HG03439 (cell line): Measurements from ENCODE around the gene FYTTD1.
A peak's percentile ranks its signal among the peaks of the same experiment; 100 is the strongest.

Experiments used
- ATAC-seq: cut with Tn5 transposase; IDR thresholded peaks from one replicate; pipeline ENCODE4 v1.9.1; 2021; ENCODE audit warnings: mild to moderate bottlenecking, moderate library complexity; ENCODE audit not compliant: unreplicated experiment

Gene FYTTD1

DNA sequence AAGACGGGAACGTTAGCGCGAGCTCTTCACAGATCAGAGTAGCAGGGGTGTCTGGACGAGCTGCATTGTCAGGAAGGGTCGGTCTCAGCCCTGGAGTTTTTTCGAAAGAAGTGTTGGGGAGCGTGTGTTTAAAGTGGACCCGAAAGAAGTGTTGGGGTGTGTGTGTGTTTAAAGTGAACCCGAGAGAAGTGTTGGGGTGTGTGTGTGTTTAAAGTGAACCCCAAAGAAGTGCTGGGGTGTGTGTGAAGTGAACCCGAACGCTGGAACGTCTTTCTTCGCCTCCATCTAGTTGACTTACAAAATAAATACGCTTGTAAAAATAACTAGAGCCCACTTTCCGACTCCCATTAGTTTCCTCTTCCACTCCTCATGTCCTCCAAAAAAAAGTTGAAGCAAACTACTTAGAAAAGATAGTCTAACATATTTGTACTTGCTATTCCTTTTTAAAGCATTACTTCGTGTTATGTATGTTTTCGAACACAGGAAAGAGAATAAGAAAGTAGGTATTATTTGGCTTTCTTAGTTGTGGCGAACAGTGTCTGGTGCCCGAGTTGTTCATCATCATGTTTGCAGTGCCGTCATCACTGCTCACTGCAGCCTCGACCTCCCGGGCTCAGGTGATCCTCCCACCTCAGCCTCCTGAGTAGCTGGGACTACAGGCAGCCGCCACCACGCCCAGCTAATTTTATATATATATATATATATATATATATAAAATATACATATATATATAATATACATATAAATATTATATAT, 42.4 kb downstream of the FYTTD1 start:
- ATAC-seq = peak; percentile 25

DNA sequence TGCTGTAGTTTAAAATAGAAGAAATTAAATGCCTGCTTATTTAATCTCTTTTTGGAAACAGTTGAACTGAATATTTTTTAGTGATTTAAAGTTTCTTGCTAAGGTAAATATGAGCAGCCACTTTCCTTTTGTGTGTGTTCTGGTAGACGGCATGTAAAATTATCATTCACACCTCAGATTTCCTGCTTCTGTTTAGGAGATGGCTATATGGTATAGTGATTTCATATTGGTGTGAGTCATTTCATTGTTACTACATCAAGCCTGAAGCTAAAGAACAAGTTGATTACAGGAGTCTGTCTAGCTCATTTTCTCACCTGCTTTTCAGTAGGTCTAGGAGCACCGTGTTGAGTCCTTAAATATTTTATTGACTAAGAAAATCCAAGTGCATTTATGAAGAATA, 43.6 kb downstream of the FYTTD1 start:
- ATAC-seq = no peak

DNA sequence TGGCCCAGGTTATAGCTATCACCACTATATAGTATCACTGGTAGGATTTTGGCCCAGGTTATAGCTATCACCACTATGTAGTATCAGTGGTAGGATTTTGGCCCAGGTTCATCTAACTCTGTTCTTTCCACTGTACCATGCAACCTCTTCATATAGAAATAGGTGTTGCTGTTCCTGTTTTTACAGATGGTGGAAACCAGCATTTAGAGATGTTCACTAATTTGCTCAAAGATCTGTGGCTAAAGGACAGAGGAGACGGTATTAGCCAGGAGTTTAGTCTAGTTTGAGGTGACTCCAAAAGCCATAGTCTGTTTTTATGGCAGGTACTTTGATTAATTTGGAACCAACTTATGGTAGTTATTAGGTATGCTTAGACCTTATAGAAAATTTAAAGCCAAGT, 44.4 kb downstream of the FYTTD1 start:
- no peak for ATAC-seq

DNA sequence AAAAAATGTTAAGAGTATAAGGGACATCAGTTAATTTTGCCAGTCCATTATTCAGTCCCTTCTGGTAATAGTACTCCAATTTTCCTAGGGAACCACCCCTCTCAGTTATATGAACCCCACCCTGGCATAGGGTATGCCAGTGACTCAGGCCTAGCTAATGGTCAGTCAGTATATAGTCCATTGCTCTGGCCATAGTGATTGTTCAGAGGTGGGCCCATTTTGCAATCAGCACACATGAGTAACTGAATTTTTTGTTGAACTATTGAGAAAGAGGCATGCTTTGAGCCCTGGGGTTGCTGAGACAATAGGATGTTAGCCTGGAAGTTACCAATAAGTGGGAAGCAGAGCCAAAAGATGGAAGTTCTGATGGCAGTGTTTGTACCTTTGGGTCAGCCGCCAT, 45.5 kb downstream of the FYTTD1 start:
- ATAC-seq = no peak

DNA sequence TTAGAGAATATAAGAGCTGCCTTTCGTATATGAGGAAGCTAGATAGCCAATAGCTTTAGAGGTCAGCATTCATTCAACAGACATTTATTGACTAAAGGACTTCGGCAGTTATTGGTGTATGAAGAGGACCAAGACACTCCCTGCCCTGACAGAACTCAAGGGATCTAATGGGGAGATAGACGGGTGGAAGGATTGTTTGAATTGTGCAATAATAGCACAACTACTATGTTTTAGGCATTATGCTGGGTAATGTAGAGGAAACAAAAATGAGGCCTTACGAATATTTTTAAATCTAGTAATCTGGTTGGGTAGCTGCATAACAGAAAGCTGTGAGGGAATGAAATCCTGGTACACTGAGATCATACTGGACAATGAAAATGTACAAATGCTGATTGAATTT, 46.4 kb downstream of the FYTTD1 start:
- ATAC-seq = no peak

DNA sequence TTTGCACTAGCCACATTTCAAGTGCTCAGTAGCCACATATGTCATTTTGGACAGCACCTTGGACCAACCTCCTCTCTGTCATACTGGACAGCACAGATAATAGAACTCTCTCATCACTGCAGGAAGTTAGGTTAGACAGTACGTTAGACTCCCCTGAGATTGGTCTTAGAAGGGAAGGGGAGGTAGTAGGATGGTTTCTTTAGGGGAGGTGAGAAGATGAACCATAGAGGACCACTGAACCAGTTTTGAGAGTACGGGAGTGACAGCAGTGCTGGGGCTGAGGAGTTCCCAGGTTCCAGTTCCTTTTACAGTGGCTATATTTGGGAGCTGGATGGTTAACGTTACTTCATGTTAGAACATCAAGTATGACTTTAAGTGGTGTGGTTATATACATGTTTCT, 49.2 kb downstream of the FYTTD1 start:
- ATAC-seq = no peak

DNA sequence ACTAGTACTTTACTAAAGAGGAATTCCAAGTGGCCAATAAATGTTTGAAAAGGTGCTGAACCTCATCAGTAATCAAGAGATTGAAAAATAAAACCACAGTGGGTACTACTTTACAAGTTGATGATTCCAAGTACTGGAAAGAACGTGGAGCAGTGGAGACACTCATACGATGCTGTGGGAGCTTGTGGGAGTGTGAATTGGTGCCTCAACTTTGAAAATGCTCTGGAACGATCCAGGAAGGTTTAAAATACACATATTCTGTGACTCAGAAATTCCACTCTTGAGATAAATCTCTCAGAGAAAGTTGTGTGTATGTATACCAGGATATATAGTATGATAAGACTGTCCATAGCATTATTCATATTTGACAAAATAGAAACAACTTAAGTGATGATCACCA, 50.7 kb downstream of the FYTTD1 start:
- no peak for ATAC-seq

GRCh38 chr3:197801891-197802778, 52.5 kb downstream of the FYTTD1 start:
- no peak for ATAC-seq

GRCh38 chr3:197802779-197803459, 53.2 kb downstream of the FYTTD1 start:
- ATAC-seq = no peak

DNA sequence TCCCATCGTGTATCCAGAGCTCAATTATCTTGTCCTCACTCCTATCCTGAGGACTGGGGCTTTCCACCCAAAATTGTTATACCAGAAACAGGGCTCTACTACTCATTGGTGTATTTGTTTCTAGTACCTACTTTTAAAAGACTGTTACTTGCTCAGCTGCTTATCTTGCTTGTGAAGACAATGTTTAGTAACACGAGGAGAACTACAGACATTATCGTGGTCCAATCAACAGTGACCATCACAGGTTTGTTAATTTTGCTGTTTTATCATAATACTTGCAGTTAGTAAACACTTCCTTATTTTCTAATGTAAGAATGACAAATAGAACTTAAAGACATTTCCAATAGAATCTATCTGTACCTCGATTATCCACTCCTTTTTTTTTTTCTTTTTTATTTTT, 54.8 kb downstream of the FYTTD1 start:
- ATAC-seq = no peak

GRCh38 chr3:197807969-197808587, 58.4 kb downstream of the FYTTD1 start:
- ATAC-seq = no peak

- no peak for ATAC-seq
These were observed 59.8 kb downstream of the FYTTD1 start for GRCh38 chr3:197809356-197810020.

GRCh38 chr3:197810901-197811300, 61.2 kb downstream of the FYTTD1 start:
- ATAC-seq = no peak

DNA sequence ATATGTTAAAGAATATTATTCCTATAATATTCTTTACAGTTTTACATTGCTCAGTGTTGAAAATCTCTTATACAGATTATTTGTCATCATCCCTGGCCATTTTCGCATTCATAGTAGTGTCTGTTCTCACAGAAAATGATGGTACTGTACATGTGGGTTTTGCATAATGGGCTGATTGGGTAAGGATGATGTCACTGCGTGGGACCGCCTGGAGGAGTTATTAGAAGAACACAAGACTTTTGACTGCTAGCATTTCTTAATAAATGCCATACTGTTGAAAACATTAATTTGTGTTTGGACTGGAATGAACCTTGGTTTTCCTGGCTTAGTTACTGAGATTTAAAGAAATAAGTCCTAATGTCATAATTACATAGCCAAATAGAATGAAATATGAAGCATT, 61.7 kb downstream of the FYTTD1 start:
- ATAC-seq = no peak

DNA sequence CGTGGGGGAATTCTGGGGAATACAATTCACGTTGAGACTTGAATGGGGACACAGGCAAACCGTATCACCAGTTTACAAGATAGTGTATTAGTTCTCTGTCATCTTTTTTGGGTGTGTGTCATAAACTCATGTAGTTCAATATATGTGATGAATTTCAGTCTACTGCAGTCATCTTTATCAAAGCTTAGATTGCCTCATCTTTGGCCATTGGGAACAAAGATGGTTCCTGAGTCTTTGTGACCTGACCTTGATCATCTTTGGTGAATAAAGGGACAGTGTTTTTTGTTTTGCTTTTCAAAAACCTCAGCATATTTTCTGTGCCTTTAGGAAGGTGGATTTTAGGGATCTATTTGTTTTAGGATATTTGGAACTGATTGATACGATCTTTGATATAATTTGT, 64.7 kb downstream of the FYTTD1 start:
- ATAC-seq = no peak

DNA sequence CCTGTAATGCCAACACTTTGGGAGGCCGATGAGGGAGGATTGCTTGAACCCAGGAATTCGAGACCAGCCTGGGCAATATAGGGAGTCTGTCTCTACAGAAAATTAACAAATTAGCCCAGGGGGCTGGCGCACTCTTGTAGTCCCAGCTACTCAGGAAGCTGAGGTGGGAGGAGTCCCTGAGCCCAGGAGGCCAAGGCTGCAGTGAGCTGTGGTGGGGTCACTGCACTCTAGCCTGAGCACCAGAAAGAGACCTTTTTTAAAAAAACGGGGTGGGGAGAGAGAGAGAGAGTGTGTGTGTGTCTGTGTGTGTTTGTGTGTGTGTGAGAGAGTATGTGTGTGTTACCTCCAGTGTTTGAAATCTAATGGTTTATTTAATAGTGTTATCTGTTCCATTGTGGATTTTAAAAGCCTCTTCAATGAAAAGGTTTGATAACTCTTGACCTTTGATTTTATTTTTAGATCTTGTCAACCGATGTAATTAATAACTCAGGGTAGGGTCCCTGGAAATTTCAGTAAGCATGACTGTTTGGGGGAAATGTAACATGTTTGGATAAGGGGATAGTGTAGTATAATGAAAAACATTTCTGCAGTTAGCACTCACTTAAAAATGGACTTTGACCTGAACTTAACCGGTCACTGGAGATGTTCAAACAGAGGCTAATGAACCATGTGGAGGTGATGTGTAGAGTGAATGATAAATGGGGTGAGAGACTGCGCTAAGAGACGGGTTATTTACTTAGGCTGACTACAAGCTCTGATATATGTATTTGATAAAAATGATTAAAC, 71.1 kb downstream of the FYTTD1 start:
- no peak for ATAC-seq

DNA sequence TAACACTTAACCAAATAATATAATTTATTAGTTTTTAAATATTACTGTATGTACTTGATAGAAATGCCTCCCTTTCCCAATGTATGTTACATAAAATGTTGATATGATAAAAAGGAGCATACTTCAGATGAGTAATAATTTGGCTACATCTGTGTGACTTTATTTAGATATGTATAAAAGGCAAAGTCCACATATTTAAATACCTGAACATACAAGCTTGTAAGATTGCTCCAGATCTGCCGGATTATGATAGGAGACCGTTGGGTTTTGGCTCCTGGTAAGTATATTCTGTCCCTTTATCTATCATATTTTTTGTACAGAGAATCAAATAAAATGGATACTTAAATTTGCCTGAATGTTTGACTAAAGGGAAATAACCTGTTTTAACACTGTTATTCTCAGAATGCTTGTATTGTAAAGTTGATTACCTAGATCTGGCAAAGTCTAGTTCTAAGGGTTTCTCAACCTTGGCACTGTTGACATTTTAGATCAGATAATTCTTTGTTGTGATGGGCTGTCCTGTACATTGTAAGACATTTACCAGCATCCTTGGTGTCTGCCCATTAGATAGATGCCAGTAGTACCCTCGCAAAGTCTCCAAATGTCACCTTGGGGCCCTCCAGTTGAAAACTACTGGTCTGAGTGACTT, 79.8 kb downstream of the FYTTD1 start:
- ATAC-seq = no peak

GRCh38 chr3:197830308-197830966, 80.8 kb downstream of the FYTTD1 start:
- ATAC-seq = no peak

DNA sequence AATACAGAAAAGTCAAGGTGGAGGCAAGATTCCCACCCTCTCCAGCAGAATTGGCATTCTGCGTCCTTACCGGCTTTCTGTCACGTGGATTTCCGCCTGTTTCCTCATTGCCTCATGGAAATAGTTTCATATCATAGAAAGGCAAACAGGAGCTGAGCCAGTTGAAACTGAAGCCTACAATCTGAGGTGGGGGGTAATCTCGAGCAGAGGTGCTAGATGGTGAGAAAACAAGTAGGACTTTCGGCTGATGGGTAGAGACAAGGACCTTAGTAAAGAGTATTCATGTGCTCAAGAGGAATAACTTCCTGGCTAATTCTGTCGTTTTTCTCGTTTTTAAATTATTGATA, 81.3 kb downstream of the FYTTD1 start:
- no peak for ATAC-seq
